Endothelial cell of umbilical vein (primary cell): ENCODE data around the gene PI4KA. TPM values are rescaled to one million over a fixed set of nuclear protein-coding genes. Genes with fewer than 3 reads are reported as not detected.

Experiments
- BruUV-seq: library from RNA; stranded (reverse); fragments of 400-500 nt; replicated peaks from 2 replicates; lab custom pipeline; 2021; lab: Mats Ljungman, UMichigan
- CTCF ChIA-PET: fragments of 300-600, 350-600 bp; sonication (Branson Sonifier 250); formaldehyde crosslinking; loops from one replicate; lab custom pipeline; 2021; ENCODE audit warnings: antibody characterized with exemption, inconsistent platforms; lab: Charles Lee
- POLR2A ChIA-PET: fragments of 300-600, 350-600 bp; sonication (Branson Sonifier 250); formaldehyde crosslinking; loops from one replicate; lab custom pipeline; 2021; ENCODE audit warnings: antibody characterized with exemption, inconsistent platforms; lab: Charles Lee
- DNase-seq: peaks from one replicate; pipeline ENCODE4 v3.0.0-alpha.2; 2011; ENCODE audit warnings: low read depth, low spot score
- FAIRE-seq: peaks from 2 replicates; lab custom pipeline; 2011; peaks lifted over from hg19 to GRCh38; lab: Jason Lieb, UNC
- H2AFZ ChIP-seq: 2 replicates; pipeline ENCODE4 v1.6.0; 2012; ENCODE audit warnings: low read depth, low read length, control low read depth, inconsistent platforms
- H3K27ac ChIP-seq: 2 replicates; pipeline ENCODE4 v1.5.1; 2011; ENCODE audit warnings: low read depth, mild to moderate bottlenecking, control low read depth, low read length, moderate library complexity; ENCODE audit not compliant: insufficient read depth
- H3K27me3 ChIP-seq, 2 experiments: 2 replicates each; pipeline versions ENCODE4 v1.6.0 to v1.6.1; 2011; ENCODE audit warnings: low read length in 2 of 2, mixed read lengths in 1 of 2; ENCODE audit not compliant: control insufficient read depth in 2 of 2, insufficient read depth in 2 of 2
- H3K36me3 ChIP-seq, 2 experiments: 2 replicates in 1 of 2; 3 replicates in 1 of 2; pipeline ENCODE4 v1.5.1; 2011; ENCODE audit warnings: low read length in 2 of 2, mild to moderate bottlenecking in 1 of 2, moderate library complexity in 1 of 2; ENCODE audit not compliant: control insufficient read depth in 2 of 2, insufficient read depth in 2 of 2; ENCODE audit errors: extremely low read depth in 1 of 2
- H3K4me1 ChIP-seq: 3 replicates; pipeline ENCODE4 v1.5.1; 2011; ENCODE audit warnings: mild to moderate bottlenecking, low read length; ENCODE audit not compliant: control insufficient read depth, insufficient read depth; ENCODE audit errors: extremely low read depth
- H3K4me2 ChIP-seq: 2 replicates; pipeline ENCODE4 v1.6.1; 2011; ENCODE audit warnings: low read length, control low read depth, mixed read lengths; ENCODE audit not compliant: insufficient read depth
- H3K4me3 ChIP-seq, 3 experiments: fragments of 200-600 bp in 1 of 3; sonication (generic), shearing (Covaris generic) in 1 of 3; replicated peaks in 1 of 3; 2 replicates each; pipeline ENCODE4 v1.5.1; 2011 to 2016; ENCODE audit warnings: control low read depth in 3 of 3, low read length in 3 of 3, mild to moderate bottlenecking in 2 of 3, inconsistent platforms in 1 of 3, low read depth in 1 of 3, moderate library complexity in 1 of 3; ENCODE audit not compliant: insufficient read depth in 1 of 3
- H3K79me2 ChIP-seq: 2 replicates; pipeline ENCODE4 v1.6.0; 2012; ENCODE audit warnings: low read length, inconsistent platforms; ENCODE audit not compliant: control insufficient read depth, insufficient read depth
- H3K9ac ChIP-seq: replicated peaks from 2 replicates; pipeline ENCODE3; 2011; ENCODE audit warnings: low read length, control low read depth; ENCODE audit not compliant: insufficient read depth; ENCODE audit errors: extremely low read depth
- H3K9me1 ChIP-seq: replicated peaks from 3 replicates; pipeline ENCODE4 v1.6.0; 2011; ENCODE audit warnings: mild to moderate bottlenecking, low read length; ENCODE audit not compliant: control insufficient read depth, insufficient read depth; ENCODE audit errors: extremely low read depth
- H3K9me3 ChIP-seq: replicated peaks from 2 replicates; pipeline ENCODE4 v1.5.1; 2012; ENCODE audit warnings: low read length, inconsistent platforms; ENCODE audit not compliant: control insufficient read depth, insufficient read depth
- H4K20me1 ChIP-seq: replicated peaks from 2 replicates; pipeline ENCODE3; 2011; ENCODE audit warnings: mild to moderate bottlenecking, low read length; ENCODE audit not compliant: control insufficient read depth, insufficient read depth; ENCODE audit errors: extremely low read depth
- EZH2 ChIP-seq: IDR thresholded peaks from 2 replicates; pipeline ENCODE4 v1.6.1; 2012; ENCODE audit warnings: borderline replicate concordance, low read depth, mild to moderate bottlenecking, moderate library complexity, low read length, inconsistent platforms; ENCODE audit not compliant: severe bottlenecking
- FOS ChIP-seq: IDR thresholded peaks from 2 replicates; pipeline ENCODE4 v1.6.1; 2011; ENCODE audit warnings: mild to moderate bottlenecking, low read length, moderate library complexity, borderline replicate concordance; ENCODE audit not compliant: insufficient read depth
- GATA2 ChIP-seq: IDR thresholded peaks from 2 replicates; pipeline ENCODE4 v1.7.0; 2011; ENCODE audit warnings: low read depth, mild to moderate bottlenecking, moderate library complexity, mixed read lengths, low read length; ENCODE audit not compliant: insufficient read length, insufficient read depth
- JUN ChIP-seq: IDR thresholded peaks from 2 replicates; pipeline ENCODE4 v1.6.1; 2011; ENCODE audit warnings: borderline replicate concordance, low read depth; ENCODE audit not compliant: insufficient read length, insufficient read depth
- MYC ChIP-seq: IDR thresholded peaks from one replicate; pipeline ENCODE4 v1.6.1; 2011; ENCODE audit warnings: mild to moderate bottlenecking, low read depth, low read length
- POLR2A ChIP-seq: IDR thresholded peaks from 2 replicates; pipeline ENCODE4 v1.6.1; 2012; ENCODE audit warnings: low read depth, mild to moderate bottlenecking, control low read depth, low read length
- POLR2AphosphoS5 ChIP-seq: IDR thresholded peaks from 2 replicates; pipeline ENCODE4 v1.6.1; 2012; ENCODE audit warnings: low read depth, mild to moderate bottlenecking, control low read depth, low read length, moderate library complexity; ENCODE audit not compliant: insufficient read depth
- dilution Hi-C: fragments of 300-500 bp; cut with MboI; formaldehyde crosslinking; loops from one replicate; pipeline ENCODE4 v1.15.0; 2019; ENCODE audit warnings: low sequenced_read_pairs; ENCODE audit not compliant: extremely low pct_ligation_motif_present
- intact Hi-C: fragments of 100-400 bp; cut with micrococcal nuclease; formaldehyde crosslinking; loops from one replicate; pipeline ENCODE4 v1.10.0; 2022
- polyA plus RNA-seq, 4 experiments: library from polyadenylated mRNA; depleted of rRNA in 3 of 4; stranded (reverse) in 3 of 4; unstranded in 1 of 4; fragments of >200 nt; gene quantifications; 2 replicates each; pipeline versions ENCODE4 v1.2.1 to v1.2.3, GENCODE V29; 2011 to 2012; ENCODE audit warnings: missing spikeins in 1 of 4
- total RNA-seq: library from RNA; stranded (reverse); gene quantifications from 2 replicates; pipeline ENCODE4 v1.2.3, GENCODE V29; 2021
- TF ChIP-seq, protein P1 (sequence below): IDR thresholded peaks from 2 replicates; pipeline ENCODE4 v1.6.1; 2011; ENCODE audit not compliant: insufficient read depth, insufficient read length
- TF ChIP-seq, protein P2 (sequence below), 2 donors: IDR thresholded peaks; 1 replicate in 1 of 2; 2 replicates in 1 of 2; pipeline ENCODE4 v1.5.1; 2011; ENCODE audit warnings: low read length in 2 of 2, mild to moderate bottlenecking in 2 of 2, moderate library complexity in 2 of 2, control low read depth in 1 of 2, inconsistent platforms in 1 of 2, low read depth in 1 of 2; ENCODE audit not compliant: insufficient read depth in 1 of 2; ENCODE audit errors: extremely low read depth in 1 of 2

The PI4KA gene
- total and polyA plus RNA-seq, 2 donors (not counting 3 experiments of a cell fraction or from before 2014, with no cell fraction given): 28.9 to 56.4 TPM

DNA sequence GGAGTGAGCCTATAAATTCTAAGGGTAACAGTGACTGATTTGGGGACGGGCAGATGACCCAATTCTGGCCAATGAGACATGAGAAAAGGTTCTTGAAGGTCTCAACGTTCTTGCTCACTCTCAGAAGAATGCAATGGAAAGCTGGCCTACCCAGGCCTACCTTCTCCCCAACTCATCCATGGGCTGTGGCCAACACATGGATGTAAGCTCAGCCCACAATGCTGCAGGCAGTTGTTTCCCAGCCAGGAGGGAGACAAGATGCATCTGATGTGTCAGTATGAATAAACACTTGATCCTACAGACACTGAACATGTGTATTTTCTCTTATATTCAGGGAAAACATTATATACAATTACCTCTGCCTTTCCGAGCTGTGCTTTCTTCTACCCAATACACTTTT lies 24.4 kb downstream of the PI4KA start:
- dilution Hi-C loops: no loop called here
- H3K27me3 ChIP-seq: no peaks in the 10 kb centered on the region

DNA sequence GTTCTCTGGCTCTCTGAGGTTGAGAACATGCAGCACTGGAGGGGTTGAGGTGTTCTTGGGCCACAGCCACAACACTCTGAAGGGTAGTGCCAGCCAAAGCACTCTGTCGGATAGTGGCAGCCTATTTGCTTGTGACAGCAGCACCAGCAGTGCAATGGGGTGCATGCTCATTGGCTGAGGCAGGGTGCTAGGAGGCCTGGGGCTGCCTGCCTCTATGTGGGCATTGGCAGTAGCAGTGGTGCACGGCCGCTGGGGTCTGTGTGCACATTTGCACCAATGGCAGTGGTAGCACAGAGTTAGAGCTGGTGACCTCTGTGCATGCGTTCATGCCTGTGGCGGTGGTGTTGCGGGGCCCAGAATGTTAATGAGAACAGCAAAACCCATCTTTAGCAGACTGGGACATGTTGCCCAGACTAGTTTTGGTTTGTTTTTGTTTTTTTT lies 25.4 kb downstream of the PI4KA start:
- intact Hi-C loops: no loop called here
- H3K27me3 ChIP-seq: no peaks in the 10 kb centered on the region
- no peak for FAIRE-seq

More for the DNA sequence above, 24.4 kb downstream of the PI4KA start:
- POLR2A ChIA-PET: interaction anchor here (0.6 kb wide), 2 partner anchors 37 to 235 kb away, joined by 4 to 6 read pairs; no protein-coding TSS in a partner anchor
- Histone ChIP-seq H3K79me2 (peaks cover 7% of the 10 kb centered on the region), H3K4me1 (no peaks in the 10 kb centered on the region), H2AFZ (no peak overlapping the region), H4K20me1 (no peaks in the 10 kb centered on the region), H3K9me1 (no peaks in the 10 kb centered on the region), H3K4me2 (no peak overlapping the region), H3K4me3 (no peak overlapping the region), H3K9ac (no peak overlapping the region), H3K36me3 (peaks cover 0 to 12% of the 10 kb centered on the region in 2 experiments), H3K9me3 (no peaks in the 10 kb centered on the region), H3K27ac (no peak overlapping the region)
- no TSS peak for BruUV-seq
- intact Hi-C loops: no loop called here
- DNase-seq: no peak
- TF ChIP-seq JUN (no peak), GATA2 (no peak)
- FAIRE-seq: no peak
- CTCF ChIA-PET: interaction anchor here (1.5 kb wide), 1 partner anchor 57 kb away, joined by 3 read pairs; no protein-coding TSS in a partner anchor

More for the DNA sequence above, 25.4 kb downstream of the PI4KA start:
- DNase-seq: no peak
- H2AFZ ChIP-seq: no peak overlapping the region
- no peaks in the 10 kb centered on the region for H3K9me1 ChIP-seq
- peaks cover 0 to 12% of the 10 kb centered on the region in 2 experiments for H3K36me3 ChIP-seq
- H3K79me2 ChIP-seq: peaks cover 2% of the 10 kb centered on the region
- no peak overlapping the region for H3K4me3 ChIP-seq
- H3K4me1 ChIP-seq: no peaks in the 10 kb centered on the region
- H3K4me2 ChIP-seq: no peak overlapping the region
- ChIA-PET CTCF (no interaction called here), POLR2A (no interaction called here)
- no peak overlapping the region for H3K9ac ChIP-seq
- BruUV-seq: no TSS peak
- no peak overlapping the region for H3K27ac ChIP-seq
- no peaks in the 10 kb centered on the region for H4K20me1 ChIP-seq
- dilution Hi-C loops: no loop called here
- TF ChIP-seq MYC: no peak
- no peak for TF ChIP-seq POLR2AphosphoS5
- TF ChIP-seq, protein P1, sequence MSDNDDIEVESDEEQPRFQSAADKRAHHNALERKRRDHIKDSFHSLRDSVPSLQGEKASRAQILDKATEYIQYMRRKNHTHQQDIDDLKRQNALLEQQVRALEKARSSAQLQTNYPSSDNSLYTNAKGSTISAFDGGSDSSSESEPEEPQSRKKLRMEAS: no peak
- no peak for TF ChIP-seq GATA2
- no peak for TF ChIP-seq JUN
- TF ChIP-seq POLR2A: no peak
- TF ChIP-seq EZH2: no peak
- TF ChIP-seq, protein P2, sequence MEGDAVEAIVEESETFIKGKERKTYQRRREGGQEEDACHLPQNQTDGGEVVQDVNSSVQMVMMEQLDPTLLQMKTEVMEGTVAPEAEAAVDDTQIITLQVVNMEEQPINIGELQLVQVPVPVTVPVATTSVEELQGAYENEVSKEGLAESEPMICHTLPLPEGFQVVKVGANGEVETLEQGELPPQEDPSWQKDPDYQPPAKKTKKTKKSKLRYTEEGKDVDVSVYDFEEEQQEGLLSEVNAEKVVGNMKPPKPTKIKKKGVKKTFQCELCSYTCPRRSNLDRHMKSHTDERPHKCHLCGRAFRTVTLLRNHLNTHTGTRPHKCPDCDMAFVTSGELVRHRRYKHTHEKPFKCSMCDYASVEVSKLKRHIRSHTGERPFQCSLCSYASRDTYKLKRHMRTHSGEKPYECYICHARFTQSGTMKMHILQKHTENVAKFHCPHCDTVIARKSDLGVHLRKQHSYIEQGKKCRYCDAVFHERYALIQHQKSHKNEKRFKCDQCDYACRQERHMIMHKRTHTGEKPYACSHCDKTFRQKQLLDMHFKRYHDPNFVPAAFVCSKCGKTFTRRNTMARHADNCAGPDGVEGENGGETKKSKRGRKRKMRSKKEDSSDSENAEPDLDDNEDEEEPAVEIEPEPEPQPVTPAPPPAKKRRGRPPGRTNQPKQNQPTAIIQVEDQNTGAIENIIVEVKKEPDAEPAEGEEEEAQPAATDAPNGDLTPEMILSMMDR (IDR thresholded peaks at IDR 0.05; ENCODE audit: extremely low read depth in 1 of 2, insufficient read depth in 1 of 2, low read depth in 1 of 2, low read length in 2 of 2): no peak
- no peak for TF ChIP-seq FOS
- no peaks in the 10 kb centered on the region for H3K9me3 ChIP-seq
